22Rv1 (cell line): ENCODE measurements around the gene DTHD1.

Source experiments
- ZFX ChIP-seq: fragments of 450-650 bp; IDR thresholded peaks from 2 replicates; pipeline ENCODE4 v1.6.1; 2017; ENCODE audit warnings: antibody characterized with exemption, borderline replicate concordance
- TF ChIP-seq, protein P1 (sequence below): fragments of 450-650 bp; IDR thresholded peaks from 2 replicates; pipeline ENCODE4 v1.5.1; 2017; ENCODE audit warnings: mild to moderate bottlenecking

- TF ChIP-seq, protein P1, sequence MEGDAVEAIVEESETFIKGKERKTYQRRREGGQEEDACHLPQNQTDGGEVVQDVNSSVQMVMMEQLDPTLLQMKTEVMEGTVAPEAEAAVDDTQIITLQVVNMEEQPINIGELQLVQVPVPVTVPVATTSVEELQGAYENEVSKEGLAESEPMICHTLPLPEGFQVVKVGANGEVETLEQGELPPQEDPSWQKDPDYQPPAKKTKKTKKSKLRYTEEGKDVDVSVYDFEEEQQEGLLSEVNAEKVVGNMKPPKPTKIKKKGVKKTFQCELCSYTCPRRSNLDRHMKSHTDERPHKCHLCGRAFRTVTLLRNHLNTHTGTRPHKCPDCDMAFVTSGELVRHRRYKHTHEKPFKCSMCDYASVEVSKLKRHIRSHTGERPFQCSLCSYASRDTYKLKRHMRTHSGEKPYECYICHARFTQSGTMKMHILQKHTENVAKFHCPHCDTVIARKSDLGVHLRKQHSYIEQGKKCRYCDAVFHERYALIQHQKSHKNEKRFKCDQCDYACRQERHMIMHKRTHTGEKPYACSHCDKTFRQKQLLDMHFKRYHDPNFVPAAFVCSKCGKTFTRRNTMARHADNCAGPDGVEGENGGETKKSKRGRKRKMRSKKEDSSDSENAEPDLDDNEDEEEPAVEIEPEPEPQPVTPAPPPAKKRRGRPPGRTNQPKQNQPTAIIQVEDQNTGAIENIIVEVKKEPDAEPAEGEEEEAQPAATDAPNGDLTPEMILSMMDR, result no peak
- no peak for TF ChIP-seq ZFX
Measured at GRCh38 chr4:36329228-36329627, 47.8 kb downstream of the DTHD1 start.
